Right lobe of liver (tissue), 4 donors: ENCODE measurements around the gene RNF20.

Experiments used
- CTCF ChIP-seq, 4 donors: fragments of 200-600 bp in 3 of 4; fragments of 450-650 bp in 1 of 4; IDR thresholded peaks; one replicate each; pipeline versions ENCODE4 v1.5.1 to v1.8.0; 2016 to 2022; ENCODE audit warnings: antibody characterized with exemption in 4 of 4, mild to moderate bottlenecking in 2 of 4
- POLR2A ChIP-seq: fragments of 450-650 bp; IDR thresholded peaks from one replicate; pipeline ENCODE4 v1.6.1; 2017; ENCODE audit warnings: antibody characterized with exemption, mild to moderate bottlenecking
- donor health status: DM: no; HTN: no; CAD: no.
- donor health status: DM: no; HTN: no; CAD: no.
- donor health status: DM: no; HTN: yes; CAD: no.

GRCh38 chr9:101604296-101604695 lies 70.6 kb downstream of the RNF20 start:
- TF ChIP-seq CTCF (IDR thresholded peaks at IDR 0.05) (no peak), POLR2A (no peak)
